ENCODE measurements around the gene ZNF462.
"Not testable (repeated sequence)": the region's sequence is repeated elsewhere in the genome, so short reads cannot be mapped to it uniquely, and the experiment has no call there.

The ZNF462 gene

GRCh38 chr9:106862821-106863720 lies at the start of gene ZNF462:
Gene ZNF462 (plus strand): TSS chr9:106863166. CDS start chr9:106923384, 60,218 bp downstream.
- FAIRE-seq: no peak

- FAIRE-seq: no peak
These were observed 46.4 kb upstream of the ZNF462 start for GRCh38 chr9:106816524-106816923.

- no peak for FAIRE-seq
These were observed 44.9 kb upstream of the ZNF462 start for GRCh38 chr9:106818034-106818433.

- no peak for FAIRE-seq
These were observed 42.1 kb upstream of the ZNF462 start for GRCh38 chr9:106820866-106821265.

- peak; percentile 89 for FAIRE-seq
These were observed 34.9 kb upstream of the ZNF462 start for GRCh38 chr9:106828070-106828469.

GRCh38 chr9:106828965-106829364 lies 34.0 kb upstream of the ZNF462 start:
- FAIRE-seq: peak; percentile 17

- FAIRE-seq: no peak
These were observed 33.1 kb upstream of the ZNF462 start for GRCh38 chr9:106829666-106830408.

GRCh38 chr9:106830527-106831150 lies 32.3 kb upstream of the ZNF462 start:
- FAIRE-seq: no peak

GRCh38 chr9:106834888-106835287 lies 28.1 kb upstream of the ZNF462 start:
- FAIRE-seq: no peak

- peak; percentile 53 for FAIRE-seq
These were observed 27.1 kb upstream of the ZNF462 start for GRCh38 chr9:106835840-106836239.

GRCh38 chr9:106843371-106843770 lies 19.6 kb upstream of the ZNF462 start:
- FAIRE-seq: no peak

- no peak for FAIRE-seq
These were observed 16.7 kb upstream of the ZNF462 start for GRCh38 chr9:106846307-106846706.

GRCh38 chr9:106846857-106847256 lies 16.1 kb upstream of the ZNF462 start:
- no peak for FAIRE-seq

GRCh38 chr9:106851640-106852039 lies 11.3 kb upstream of the ZNF462 start:
- not testable (repeated sequence) for FAIRE-seq

- FAIRE-seq: peak; percentile 27
These were observed 5.0 kb upstream of the ZNF462 start for GRCh38 chr9:106857811-106858470.

GRCh38 chr9:106859957-106860720 lies 2.8 kb upstream of the ZNF462 start:
- FAIRE-seq: no peak

GRCh38 chr9:106860721-106861639 lies 2.0 kb upstream of the ZNF462 start:
- FAIRE-seq: no peak

- FAIRE-seq: no peak
These were observed 1.3 kb upstream of the ZNF462 start for GRCh38 chr9:106861640-106862109.

- FAIRE-seq: no peak
These were observed 701 bp upstream of the ZNF462 start for GRCh38 chr9:106862110-106862820.

All from islet of Langerhans (tissue), 1 donor.